NOMO-1 treated with DMSO at 0.1 percent for 48 hours (cell line): ENCODE measurements around the gene ADAMTS15.

Experiments used
- DNase-seq: peaks from one replicate; lab custom pipeline; 2025; ENCODE audit not compliant: unreplicated experiment; lab: John Stamatoyannopoulos, UW

ADAMTS15 gene

GRCh38 chr11:130459521-130459920 lies 11.1 kb downstream of the ADAMTS15 start:
- no peak for DNase-seq

GRCh38 chr11:130462101-130462885 lies 13.8 kb downstream of the ADAMTS15 start:
- no peak for DNase-seq

- DNase-seq, result no peak
These were observed 14.5 kb downstream of the ADAMTS15 start for GRCh38 chr11:130462931-130463330.

- DNase-seq, result no peak
These were observed 15.9 kb downstream of the ADAMTS15 start for GRCh38 chr11:130464291-130464812.

GRCh38 chr11:130465263-130465662 lies 16.8 kb downstream of the ADAMTS15 start:
- DNase-seq, result peak; percentile 27

GRCh38 chr11:130467116-130467900 lies 18.9 kb downstream of the ADAMTS15 start:
- no peak for DNase-seq

GRCh38 chr11:130469181-130469580 lies 20.7 kb downstream of the ADAMTS15 start:
- DNase-seq, result no peak

GRCh38 chr11:130470832-130471706 lies 22.6 kb downstream of the ADAMTS15 start:
- DNase-seq, result no peak

GRCh38 chr11:130471731-130472433 lies 23.4 kb downstream of the ADAMTS15 start:
- no peak for DNase-seq

GRCh38 chr11:130472434-130472961 lies 24.1 kb downstream of the ADAMTS15 start:
- no peak for DNase-seq

GRCh38 chr11:130473056-130473794 lies 24.8 kb downstream of the ADAMTS15 start:
- DNase-seq, result no peak

- no peak for DNase-seq
These were observed 25.4 kb downstream of the ADAMTS15 start for GRCh38 chr11:130473795-130474377.

- DNase-seq, result no peak
These were observed 26.4 kb downstream of the ADAMTS15 start for GRCh38 chr11:130474637-130475400.

- DNase-seq, result no peak
These were observed 27.1 kb downstream of the ADAMTS15 start for GRCh38 chr11:130475426-130476053.

GRCh38 chr11:130476200-130476921 lies 27.9 kb downstream of the ADAMTS15 start:
- DNase-seq, result no peak

- no peak for DNase-seq
These were observed 28.6 kb downstream of the ADAMTS15 start for GRCh38 chr11:130476922-130477491.
